CD4-positive, CD25-positive, alpha-beta regulatory T cell (primary cell): ENCODE data around the gene TOGARAM2. TPM values are rescaled to one million over a fixed set of nuclear protein-coding genes. Genes with fewer than 3 reads are reported as not detected.

Experiments used
- ATAC-seq, 2 donors: fragments of 150-1000 bp; cut with Tn5 transposase; one replicate each; pipeline ENCODE4 v1.10.0; 2021; ENCODE audit warnings: low read depth in 2 of 2, moderate number of reproducible peaks in 2 of 2, moderate library complexity in 1 of 2
- DNase-seq, 3 donors: peaks; one replicate each; pipeline versions ENCODE4 v3.0.0 to v3.0.0-alpha.2; 2012 to 2022; ENCODE audit warnings: mixed read lengths in 1 of 3
- H3K27ac ChIP-seq: one replicate; pipeline ENCODE4 v1.7.0; 2013; ENCODE audit warnings: mild to moderate bottlenecking, low read length; ENCODE audit not compliant: insufficient read depth, poor library complexity, severe bottlenecking
- H3K27me3 ChIP-seq: one replicate; pipeline ENCODE4 v1.7.0; 2013; ENCODE audit warnings: low read length; ENCODE audit not compliant: control insufficient read depth, insufficient read depth
- H3K36me3 ChIP-seq: one replicate; pipeline ENCODE4 v1.7.0; 2013; ENCODE audit warnings: mild to moderate bottlenecking, low read length, moderate library complexity; ENCODE audit not compliant: control insufficient read depth, insufficient read depth
- H3K4me1 ChIP-seq: 2 replicates; pipeline ENCODE4 v1.7.0; 2013; ENCODE audit warnings: mild to moderate bottlenecking, low read length; ENCODE audit not compliant: insufficient read depth, control insufficient read depth, poor library complexity, severe bottlenecking
- H3K4me3 ChIP-seq: one replicate; pipeline ENCODE4 v1.7.0; 2013; ENCODE audit warnings: low read depth, mild to moderate bottlenecking, low read length, moderate library complexity
- H3K9me3 ChIP-seq, 2 experiments: 1 replicate in 1 of 2; 2 replicates in 1 of 2; pipeline ENCODE4 v1.7.0; 2013; ENCODE audit warnings: low read length in 2 of 2, mild to moderate bottlenecking in 1 of 2, moderate library complexity in 1 of 2; ENCODE audit not compliant: control insufficient read depth in 2 of 2
- H3K27ac Mint-ChIP-seq, 3 donors: one replicate each; pipeline ENCODE4 v1.8.0; 2020 to 2022; ENCODE audit warnings: mild to moderate bottlenecking in 3 of 3, mixed read lengths in 3 of 3, moderate library complexity in 2 of 3
- H3K27me3 Mint-ChIP-seq: one replicate; pipeline ENCODE4 v1.8.0; 2022; ENCODE audit warnings: mild to moderate bottlenecking, mixed read lengths
- H3K36me3 Mint-ChIP-seq: one replicate; pipeline ENCODE4 v1.8.0; 2020; ENCODE audit warnings: mixed read lengths
- H3K4me1 Mint-ChIP-seq, 4 donors: one replicate each; pipeline ENCODE4 v1.8.0; 2020 to 2022; ENCODE audit warnings: mixed read lengths in 4 of 4, mild to moderate bottlenecking in 1 of 4
- H3K4me3 Mint-ChIP-seq, 4 donors: one replicate each; pipeline ENCODE4 v1.8.0; 2020 to 2022; ENCODE audit warnings: mild to moderate bottlenecking in 4 of 4, mixed read lengths in 4 of 4, moderate library complexity in 3 of 4
- H3K9me3 Mint-ChIP-seq, 7 donors: one replicate each; pipeline ENCODE4 v1.8.0; 2020 to 2022; ENCODE audit warnings: mixed read lengths in 7 of 7, mild to moderate bottlenecking in 3 of 7, moderate library complexity in 2 of 7
- polyA plus RNA-seq, 4 donors: library from polyadenylated mRNA; unstranded; fragments of 300-500 nt; fragmentation: Illumina TruSeq; gene quantifications; one replicate each; pipeline ENCODE4 v1.2.3, GENCODE V29; 2021
- total RNA-seq: library from RNA; stranded (reverse); gene quantifications from one replicate; pipeline ENCODE4 v1.2.3, GENCODE V29; 2022

The TOGARAM2 gene
- total RNA-seq (9.3 TPM), polyA plus RNA-seq (1 to 10 TPM in 3 of 4 donors, not detected in 1; 1.5 to 2.4 (median 1.7) TPM)

DNA sequence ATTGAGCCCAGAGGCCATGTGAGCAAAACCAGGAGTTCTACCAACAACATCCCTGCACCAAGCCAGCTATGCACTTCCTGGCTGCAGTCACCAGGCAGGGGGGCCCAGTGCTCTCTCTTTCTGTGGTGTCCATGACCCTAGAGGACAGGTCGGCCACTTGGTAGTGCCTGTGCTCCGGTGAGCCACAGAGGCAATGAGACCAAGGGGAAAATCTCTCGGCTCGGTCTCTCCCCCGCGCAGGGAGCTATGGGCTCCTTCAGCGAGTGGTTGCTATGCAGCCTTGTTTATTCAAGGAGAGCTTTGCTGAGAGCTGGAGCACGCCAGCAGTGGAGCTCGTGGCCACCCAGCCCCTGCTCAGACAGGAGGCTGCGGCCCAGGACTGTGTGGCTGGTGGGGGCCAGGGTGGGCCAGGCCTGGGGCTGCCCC lies at the start of gene TOGARAM2:
TSS of gene TOGARAM2 (plus strand) at position 283 of the 426 bp plus-strand sequence. CDS start 13,537 bp downstream, outside the sequence.
- no peak within 1 kb of the TSS for H3K4me3 Mint-ChIP-seq
- H3K4me3 ChIP-seq = no peak within 1 kb of the TSS
- H3K27me3 Mint-ChIP-seq = no peaks in the 10 kb centered on the region
- no peaks in the 10 kb centered on the region for H3K36me3 Mint-ChIP-seq
- H3K27ac ChIP-seq = no peak within 1 kb of the TSS
- no peaks in the 10 kb centered on the region for H3K4me1 ChIP-seq
- no peaks in the 10 kb centered on the region for H3K9me3 ChIP-seq
- DNase-seq (no peak), ATAC-seq (no peak)
- H3K9me3 Mint-ChIP-seq = peaks cover 0 to 1% (median 0%) of the 10 kb centered on the region in 7 donors
- peak within 1 kb of the TSS in 1 of 3 donors; percentile 31 for H3K27ac Mint-ChIP-seq
- H3K4me1 Mint-ChIP-seq = no peaks in the 10 kb centered on the region
- no peaks in the 10 kb centered on the region for H3K27me3 ChIP-seq
- H3K36me3 ChIP-seq = no peaks in the 10 kb centered on the region

DNA sequence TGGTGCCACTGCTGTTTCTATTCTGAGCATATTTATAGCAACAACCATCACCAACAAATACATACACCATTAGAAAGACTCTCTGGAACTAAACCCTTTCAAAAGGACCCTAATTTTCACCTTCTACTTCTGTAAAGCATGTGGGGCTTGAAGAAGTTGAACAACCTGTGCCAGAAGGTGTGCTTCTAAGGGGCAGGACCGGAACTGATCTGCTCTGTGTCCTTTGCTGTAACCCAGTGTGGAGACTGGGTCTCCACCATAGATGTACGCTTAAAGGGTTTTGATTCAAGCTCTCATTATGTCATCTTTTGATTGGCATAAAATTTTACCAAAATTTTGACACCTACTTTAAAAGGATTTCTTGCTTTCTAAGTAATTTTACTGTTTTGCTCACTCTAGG lies 46.3 kb upstream of the TOGARAM2 start:
- Mint-ChIP-seq H3K9me3 (no peaks in the 10 kb centered on the region), H3K36me3 (peaks cover 26% of the 10 kb centered on the region), H3K27me3 (no peaks in the 10 kb centered on the region), H3K4me3 (no peak overlapping the region), H3K27ac (peak overlapping the region in 1 of 3 donors; percentile 8), H3K4me1 (peaks cover 0 to 6% (median 2%) of the 10 kb centered on the region in 4 donors)
- Histone ChIP-seq H3K27me3 (no peaks in the 10 kb centered on the region), H3K4me3 (no peak overlapping the region), H3K9me3 (no peaks in the 10 kb centered on the region), H3K36me3 (peaks cover 88% of the 10 kb centered on the region), H3K27ac (no peak overlapping the region), H3K4me1 (no peaks in the 10 kb centered on the region)
- ATAC-seq (no peak), DNase-seq (no peak)

DNA sequence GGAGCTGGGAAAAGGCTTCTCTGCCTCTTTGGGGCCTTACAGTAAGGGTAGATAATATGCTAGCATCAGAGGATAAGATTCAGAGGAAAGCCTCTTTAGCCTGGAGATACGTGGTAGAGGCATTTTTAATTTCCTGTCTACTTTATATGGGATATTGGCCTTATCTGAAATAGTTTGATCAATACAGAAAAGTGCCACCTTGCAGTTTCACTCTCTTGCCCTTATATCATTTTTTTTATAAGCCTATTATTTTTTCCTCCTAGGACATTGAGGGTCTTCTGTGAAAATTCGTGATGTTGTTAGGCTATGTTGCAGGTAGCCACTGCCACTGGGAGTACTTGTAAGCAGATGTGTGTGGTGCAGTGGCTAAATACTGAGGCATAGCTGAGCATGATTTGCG lies 40.1 kb upstream of the TOGARAM2 start:
- Histone ChIP-seq H3K4me3 (no peak overlapping the region), H3K36me3 (peaks cover 78% of the 10 kb centered on the region), H3K27me3 (no peaks in the 10 kb centered on the region), H3K9me3 (no peaks in the 10 kb centered on the region), H3K4me1 (no peaks in the 10 kb centered on the region), H3K27ac (no peak overlapping the region)
- no peak for ATAC-seq
- H3K4me1 Mint-ChIP-seq = peaks cover 0 to 5% (median 0%) of the 10 kb centered on the region in 4 donors
- H3K27ac Mint-ChIP-seq = peak overlapping the region in 2 of 3 donors; percentile 2 to 53
- no peaks in the 10 kb centered on the region for H3K27me3 Mint-ChIP-seq
- H3K4me3 Mint-ChIP-seq = no peak overlapping the region
- no peak for DNase-seq
- H3K9me3 Mint-ChIP-seq = no peaks in the 10 kb centered on the region
- peaks cover 51% of the 10 kb centered on the region for H3K36me3 Mint-ChIP-seq

DNA sequence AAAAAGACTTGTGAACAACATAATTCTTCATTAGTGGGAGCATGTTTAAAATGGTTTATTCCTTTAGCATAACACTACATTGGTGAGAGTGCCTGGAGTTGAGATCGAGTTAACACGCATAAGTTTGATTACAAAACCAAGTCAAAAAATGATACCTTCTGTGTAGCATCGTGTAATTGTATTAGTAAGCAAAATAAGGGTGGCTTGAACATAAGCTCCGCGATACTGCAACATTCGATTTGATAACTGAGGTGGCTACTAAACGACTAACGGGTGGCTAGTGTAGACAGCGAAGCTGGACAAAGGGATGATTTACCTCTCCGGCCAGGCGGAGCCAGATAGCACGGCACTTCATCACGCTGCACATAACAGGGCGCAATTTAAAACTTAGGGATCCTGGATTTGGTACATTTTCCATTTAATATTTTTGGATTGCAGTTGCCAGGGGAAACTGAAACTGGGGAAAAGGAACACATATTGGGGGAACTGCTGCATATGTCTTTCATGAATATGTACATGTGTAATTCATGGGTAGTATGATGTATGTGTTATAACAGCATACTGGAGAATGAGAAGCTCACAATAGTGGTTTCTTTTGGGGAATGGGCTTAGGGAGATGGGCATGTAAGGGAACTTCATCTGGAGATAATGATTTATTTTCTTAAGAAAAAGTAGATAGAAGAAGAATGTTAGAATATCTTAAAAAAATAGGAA lies 36.4 kb upstream of the TOGARAM2 start:
- H3K27me3 ChIP-seq = no peaks in the 10 kb centered on the region
- H3K27ac ChIP-seq = no peak overlapping the region
- H3K27ac Mint-ChIP-seq = peak overlapping the region in 1 of 3 donors; percentile 51
- DNase-seq = no peak
- peaks cover 74% of the 10 kb centered on the region for H3K36me3 ChIP-seq
- H3K4me3 ChIP-seq = no peak overlapping the region
- no peak overlapping the region for H3K4me3 Mint-ChIP-seq
- H3K9me3 ChIP-seq = no peaks in the 10 kb centered on the region
- ATAC-seq = no peak
- H3K9me3 Mint-ChIP-seq = peaks cover 0 to 3% (median 0%) of the 10 kb centered on the region in 7 donors
- no peaks in the 10 kb centered on the region for H3K4me1 ChIP-seq
- H3K27me3 Mint-ChIP-seq = no peaks in the 10 kb centered on the region
- H3K36me3 Mint-ChIP-seq = peaks cover 52% of the 10 kb centered on the region
- H3K4me1 Mint-ChIP-seq = peaks cover 0 to 3% (median 1%) of the 10 kb centered on the region in 4 donors

- H3K9me3 Mint-ChIP-seq = peaks cover 0 to 3% (median 0%) of the 10 kb centered on the region in 7 donors
- Histone ChIP-seq H3K27me3 (no peaks in the 10 kb centered on the region), H3K4me3 (no peak overlapping the region), H3K27ac (no peak overlapping the region), H3K4me1 (no peaks in the 10 kb centered on the region), H3K36me3 (peaks cover 53% of the 10 kb centered on the region), H3K9me3 (no peaks in the 10 kb centered on the region)
- H3K4me1 Mint-ChIP-seq = peaks cover 2 to 6% (median 4%) of the 10 kb centered on the region in 4 donors
- DNase-seq = no peak
- ATAC-seq = no peak
- H3K36me3 Mint-ChIP-seq = peaks cover 31% of the 10 kb centered on the region
- H3K4me3 Mint-ChIP-seq = no peak overlapping the region
- peak overlapping the region in 1 of 3 donors; percentile 21 for H3K27ac Mint-ChIP-seq
- no peaks in the 10 kb centered on the region for H3K27me3 Mint-ChIP-seq
Measured at GRCh38 chr2:28948160-28948559, 32.9 kb upstream of the TOGARAM2 start.

DNA sequence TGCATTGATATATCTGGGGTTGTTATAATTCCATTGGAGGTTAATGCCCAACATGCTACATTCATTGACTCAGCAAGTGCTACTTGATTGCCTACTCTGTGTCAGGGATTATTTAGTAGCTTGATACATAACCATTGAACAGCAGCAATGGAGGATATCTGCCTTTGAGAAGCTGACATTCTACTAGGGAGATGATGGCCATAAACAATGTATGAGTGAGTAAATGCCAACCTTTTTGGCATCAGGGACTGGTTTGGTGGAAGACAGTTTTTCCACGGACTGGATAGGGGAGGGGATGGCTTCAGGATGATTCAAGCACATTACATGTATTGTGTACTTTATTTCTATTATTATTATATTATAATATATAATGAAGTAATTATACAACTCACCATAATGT lies 31.9 kb upstream of the TOGARAM2 start:
- no peaks in the 10 kb centered on the region for H3K27me3 ChIP-seq
- peaks cover 43% of the 10 kb centered on the region for H3K36me3 ChIP-seq
- no peak overlapping the region for H3K27ac ChIP-seq
- Mint-ChIP-seq H3K4me1 (peaks cover 2 to 6% (median 4%) of the 10 kb centered on the region in 4 donors), H3K27me3 (no peaks in the 10 kb centered on the region), H3K36me3 (peaks cover 22% of the 10 kb centered on the region), H3K9me3 (peaks cover 0 to 3% (median 0%) of the 10 kb centered on the region in 7 donors), H3K27ac (no peak overlapping the region), H3K4me3 (no peak overlapping the region)
- H3K9me3 ChIP-seq = no peaks in the 10 kb centered on the region
- H3K4me3 ChIP-seq = no peak overlapping the region
- no peaks in the 10 kb centered on the region for H3K4me1 ChIP-seq
- DNase-seq = no peak
- no peak for ATAC-seq

GRCh38 chr2:28949617-28950305 lies 31.3 kb upstream of the TOGARAM2 start:
- Histone ChIP-seq H3K27me3 (no peaks in the 10 kb centered on the region), H3K9me3 (no peaks in the 10 kb centered on the region), H3K36me3 (peaks cover 37% of the 10 kb centered on the region), H3K4me1 (no peaks in the 10 kb centered on the region), H3K4me3 (no peak overlapping the region), H3K27ac (no peak overlapping the region)
- Mint-ChIP-seq H3K4me3 (no peak overlapping the region), H3K9me3 (peaks cover 0 to 3% (median 0%) of the 10 kb centered on the region in 7 donors), H3K27ac (peak overlapping the region; percentile 40 to 76 (median 60)), H3K4me1 (peaks cover 2 to 6% (median 4%) of the 10 kb centered on the region in 4 donors), H3K36me3 (peaks cover 19% of the 10 kb centered on the region), H3K27me3 (no peaks in the 10 kb centered on the region)
- no peak for DNase-seq
- no peak for ATAC-seq
